Adrenal gland (tissue), 12 donors: Measurements from ENCODE around the gene USE1. TPM values are rescaled to one million over a fixed set of nuclear protein-coding genes. Genes with fewer than 3 reads are reported as not detected.

Experiments used
- DNase-seq, 7 donors: peaks; one replicate each; pipeline ENCODE4 v3.0.0-alpha.2; 2019 to 2020
- H3K27ac ChIP-seq, 5 donors: fragments of 200-600 bp; sonication (generic) in 4 of 5; 1 replicate in 3 of 5; 2 replicates in 2 of 5; pipeline versions ENCODE4 v1.5.1 to v1.8.0; 2016 to 2020; ENCODE audit warnings: mild to moderate bottlenecking in 1 of 5
- H3K27me3 ChIP-seq: fragments of 200-600 bp; 2 replicates; pipeline ENCODE4 v1.8.0; 2021
- H3K36me3 ChIP-seq, 2 donors: fragments of 200-600 bp; replicated peaks in 1 of 2; 1 replicate in 1 of 2; 2 replicates in 1 of 2; pipeline versions ENCODE4 v1.5.1 to v1.8.0; 2018 to 2022
- H3K4me1 ChIP-seq, 2 donors: fragments of 200-600 bp; replicated peaks in 1 of 2; 1 replicate in 1 of 2; 2 replicates in 1 of 2; pipeline versions ENCODE4 v1.5.1 to v1.8.0; 2018 to 2021
- H3K4me3 ChIP-seq, 4 donors: fragments of 200-600 bp; sonication (generic) in 3 of 4; one replicate each; pipeline ENCODE4 v1.5.1; 2016 to 2018
- H3K9me3 ChIP-seq, 3 donors: fragments of 200-600 bp; sonication (generic) in 1 of 3; replicated peaks in 1 of 3; 1 replicate in 2 of 3; 2 replicates in 1 of 3; pipeline versions ENCODE4 v1.5.1 to v1.8.0; 2016 to 2021
- POLR2A ChIP-seq, 2 donors: fragments of 450-650 bp; IDR thresholded peaks; one replicate each; pipeline ENCODE4 v1.6.1; 2017; ENCODE audit warnings: antibody characterized with exemption in 2 of 2, mild to moderate bottlenecking in 2 of 2, moderate library complexity in 1 of 2
- WGBS, 4 donors: extraction: QIAGEN DNeasy Blood & Tissue Kit in 2 of 4; methylation state at CpG; one replicate each; pipeline versions ENCODE4 v1.1.5 to v1.1.7; 2013 to 2017; 5-methylcytosine and 5-hydroxymethylcytosine counted together
- intact Hi-C, 2 donors: fragments of 100-400 bp; cut with DNase I; formaldehyde crosslinking; loops; one replicate each; pipeline versions ENCODE4 v1.14.1 to v1.15.0; 2022 to 2023
- polyA plus RNA-seq, 3 donors: library from polyadenylated mRNA; stranded (reverse); fragments of 200-250 nt in 2 of 3; fragments of 350-450 nt in 1 of 3; fragmentation: Illumina TruSeq in 1 of 3; extraction: RNeasy Lipid Tissue Mini Kit (QIAGEN cat#74804) in 1 of 3; gene quantifications; one replicate each; pipeline ENCODE4 v1.2.3, GENCODE V29; 2013 to 2014
- total RNA-seq, 9 donors: library from RNA; depleted of rRNA in 4 of 9; stranded (reverse); fragments of >200 nt in 4 of 9; fragments of 120-200 nt in 1 of 9; fragmentation: NEBNext Ultra II Directional in 1 of 9; extraction: Animal tissue kit (Norgen Biotek cat#: 25700) in 1 of 9; gene quantifications; one replicate each; pipeline versions ENCODE4 v1.1.0 to v1.2.4, GENCODE V29; 2013 to 2023
- TF ChIP-seq, protein P1 (sequence below), 6 experiments: fragments of 450-650 bp in 4 of 6; fragments of 200-600 bp in 2 of 6; sonication (generic) in 1 of 6; IDR thresholded peaks; 1 replicate in 5 of 6; 2 replicates in 1 of 6; pipeline versions ENCODE4 v1.5.1 to v1.8.0; 2016 to 2021; ENCODE audit warnings: antibody characterized with exemption in 6 of 6, mild to moderate bottlenecking in 2 of 6, moderate library complexity in 1 of 6
- donor health status: healthy with polysubstance abuse.
- donor health status: Bipolar disorder and iron deficiency.
- donor health status: DM: yes; HTN: yes; CAD: no.
- donor health status: DM: no; HTN: no; CAD: no.
- donor health status: DM: no; HTN: no; CAD: no.
- donor health status: DM: yes; HTN: yes; CAD: no.

The USE1 gene
- total and polyA plus RNA-seq, 12 donors, result 23.7 to 87.8 (median 44.7) TPM

DNA sequence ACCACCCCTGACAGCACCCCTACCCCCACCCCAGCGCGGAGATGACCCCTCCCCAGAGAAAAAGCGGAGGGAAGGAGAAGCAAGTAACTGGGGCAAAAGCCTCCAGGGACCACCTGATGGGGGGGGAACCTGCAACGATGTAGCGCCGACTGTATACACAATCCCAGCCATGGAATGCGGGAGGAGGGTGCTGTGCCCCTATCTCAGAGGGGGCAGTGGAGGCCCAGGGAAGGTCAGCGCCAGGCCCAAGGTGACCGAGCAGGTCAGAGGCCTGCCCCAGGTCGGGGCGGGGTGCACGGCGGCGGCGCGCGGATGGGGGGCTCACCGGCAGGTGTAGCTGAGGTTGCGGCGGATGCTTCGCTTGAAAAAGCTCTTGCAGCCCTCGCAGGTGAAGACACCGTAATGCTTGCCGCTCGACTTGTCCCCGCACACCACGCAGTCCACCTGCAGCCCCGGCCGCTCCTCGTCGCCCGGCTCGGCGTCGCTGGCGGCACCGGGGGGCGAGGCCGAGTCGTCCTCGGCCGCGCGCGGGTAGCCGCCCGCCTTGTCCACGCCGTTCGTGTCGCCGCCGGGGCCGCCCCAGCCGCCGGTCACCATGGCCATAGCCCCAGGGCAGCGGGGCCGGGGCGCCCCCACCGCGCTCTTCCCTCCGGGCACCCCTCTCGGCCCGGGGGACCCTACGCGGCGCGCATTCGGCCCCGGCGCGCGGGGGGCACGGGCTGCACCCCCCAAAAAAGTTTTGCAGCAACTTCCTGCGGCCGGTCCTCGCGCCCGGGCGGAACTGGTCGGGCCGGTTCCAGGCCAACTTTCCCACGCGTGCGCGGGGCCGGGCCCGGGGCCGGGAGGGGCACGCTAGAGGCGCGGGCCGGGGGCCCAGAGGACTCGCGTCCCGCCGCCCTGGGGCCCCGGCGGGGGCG, 29.7 kb downstream of the USE1 start:
- intact Hi-C loops, result no loop called here
- Histone ChIP-seq H3K9me3 (no peaks in the 10 kb centered on the region), H3K27ac (peak overlapping the region; percentile 18 to 86 (median 70)), H3K4me1 (peaks cover 0 to 22% of the 10 kb centered on the region in 2 donors), H3K36me3 (peaks cover 0 to 5% of the 10 kb centered on the region in 2 donors), H3K4me3 (peak overlapping the region in 3 of 4 donors; percentile 45 to 99 (median 76)), H3K27me3 (no peaks in the 10 kb centered on the region)
- WGBS, 4 donors, result 0 to 3% (median 1%) methylated on average over 5 to 99 of the region's 100 CpGs
- DNase-seq, result peak in 1 of 7 donors; percentile 33
- TF ChIP-seq, protein P1, sequence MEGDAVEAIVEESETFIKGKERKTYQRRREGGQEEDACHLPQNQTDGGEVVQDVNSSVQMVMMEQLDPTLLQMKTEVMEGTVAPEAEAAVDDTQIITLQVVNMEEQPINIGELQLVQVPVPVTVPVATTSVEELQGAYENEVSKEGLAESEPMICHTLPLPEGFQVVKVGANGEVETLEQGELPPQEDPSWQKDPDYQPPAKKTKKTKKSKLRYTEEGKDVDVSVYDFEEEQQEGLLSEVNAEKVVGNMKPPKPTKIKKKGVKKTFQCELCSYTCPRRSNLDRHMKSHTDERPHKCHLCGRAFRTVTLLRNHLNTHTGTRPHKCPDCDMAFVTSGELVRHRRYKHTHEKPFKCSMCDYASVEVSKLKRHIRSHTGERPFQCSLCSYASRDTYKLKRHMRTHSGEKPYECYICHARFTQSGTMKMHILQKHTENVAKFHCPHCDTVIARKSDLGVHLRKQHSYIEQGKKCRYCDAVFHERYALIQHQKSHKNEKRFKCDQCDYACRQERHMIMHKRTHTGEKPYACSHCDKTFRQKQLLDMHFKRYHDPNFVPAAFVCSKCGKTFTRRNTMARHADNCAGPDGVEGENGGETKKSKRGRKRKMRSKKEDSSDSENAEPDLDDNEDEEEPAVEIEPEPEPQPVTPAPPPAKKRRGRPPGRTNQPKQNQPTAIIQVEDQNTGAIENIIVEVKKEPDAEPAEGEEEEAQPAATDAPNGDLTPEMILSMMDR (IDR thresholded peaks at IDR 0.05), result no peak
- TF ChIP-seq POLR2A (IDR thresholded peaks at IDR 0.05), result no peak

DNA sequence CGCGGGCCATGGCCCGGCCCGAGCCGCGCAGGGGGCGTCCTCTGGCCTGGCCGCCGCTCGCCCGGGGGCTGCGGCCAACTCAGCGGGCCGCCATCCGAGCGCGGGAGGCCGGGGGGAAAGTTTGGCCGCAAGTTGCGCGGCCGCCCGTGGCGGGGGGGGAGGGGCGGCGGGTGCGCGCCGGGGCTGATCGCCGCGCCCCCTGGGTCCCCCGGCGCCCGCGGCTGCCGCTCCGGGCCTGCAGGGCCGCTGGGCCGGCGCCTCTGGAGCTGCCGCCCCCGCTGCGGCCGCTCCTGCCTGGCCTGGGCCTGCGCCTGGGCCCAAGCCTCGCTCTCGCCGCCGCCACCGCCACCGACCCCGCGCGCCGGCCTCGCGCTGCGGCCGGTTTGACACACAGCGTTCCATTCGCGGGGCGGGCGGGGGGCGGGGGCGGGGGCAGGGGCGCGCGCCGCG, 30.4 kb downstream of the USE1 start, which contains the start of gene NR2F6:
Gene NR2F6, minus strand, starts transcription at position 385 of the 450 bp plus-strand sequence. CDS start 699 bp downstream, outside the sequence.
- peaks cover 0 to 22% of the 10 kb centered on the region in 2 donors for H3K4me1 ChIP-seq
- intact Hi-C loops, result no loop called here
- no peak for DNase-seq
- 0 to 1% methylated on average over 38 to 68 of the region's 72 CpGs; no CpG with 5 or more reads in 2 of the 4 donors for WGBS, 4 donors
- H3K9me3 ChIP-seq, result no peaks in the 10 kb centered on the region
- peak within 1 kb of the TSS in 3 of 4 donors; percentile 45 to 99 (median 76) for H3K4me3 ChIP-seq
- H3K27me3 ChIP-seq, result no peaks in the 10 kb centered on the region
- H3K27ac ChIP-seq, result peak within 1 kb of the TSS in 4 of 5 donors; percentile 62 to 86 (median 76)
- TF ChIP-seq, protein P1 (IDR thresholded peaks at IDR 0.05), result no peak
- TF ChIP-seq POLR2A (IDR thresholded peaks at IDR 0.05), result peak; percentile 23 to 49
- H3K36me3 ChIP-seq, result no peaks in the 10 kb centered on the region

DNA sequence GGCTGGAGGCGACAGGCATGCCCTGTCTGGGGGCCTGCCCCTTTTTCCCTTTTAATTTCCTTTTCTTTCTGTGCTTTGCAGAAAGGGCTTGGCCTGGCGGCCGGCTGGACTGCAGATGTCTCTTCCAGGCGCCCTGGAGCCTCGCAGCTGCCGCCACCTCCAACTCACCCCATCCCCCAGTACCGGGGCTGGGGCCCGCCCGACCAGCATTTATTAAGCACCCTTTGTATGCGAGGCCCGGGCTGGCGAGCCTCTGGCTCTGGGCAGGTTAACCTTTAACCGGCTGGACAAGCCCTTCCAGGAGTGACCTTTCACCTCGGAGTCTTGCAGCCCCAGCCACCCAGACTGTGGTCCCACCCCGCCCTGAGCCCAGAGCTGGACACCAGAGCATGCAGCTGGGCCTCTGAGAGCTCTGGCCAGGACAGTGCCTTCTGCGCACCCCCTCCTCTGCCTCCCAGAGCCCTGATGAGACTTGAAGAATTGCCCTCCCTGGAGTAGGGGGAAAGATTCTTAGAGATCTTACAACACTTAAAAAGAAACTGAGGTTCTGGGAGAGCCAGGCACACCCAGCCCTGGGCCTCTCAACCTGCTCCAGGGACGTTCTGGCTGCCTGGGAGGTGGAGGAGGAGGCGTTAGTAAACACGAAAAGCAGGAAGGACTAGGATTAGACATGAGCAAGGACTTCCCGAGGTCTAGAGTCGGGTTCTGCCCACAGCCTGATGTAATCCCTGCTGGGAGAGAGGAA, 31.7 kb downstream of the USE1 start:
- Histone ChIP-seq H3K27me3 (no peaks in the 10 kb centered on the region), H3K27ac (peak overlapping the region in 4 of 5 donors; percentile 49 to 86 (median 64)), H3K4me3 (peak overlapping the region in 2 of 4 donors; percentile 19 to 99), H3K36me3 (no peaks in the 10 kb centered on the region), H3K4me1 (peaks cover 0 to 22% of the 10 kb centered on the region in 2 donors), H3K9me3 (no peaks in the 10 kb centered on the region)
- intact Hi-C loops, result no loop called here
- TF ChIP-seq, protein P1 (IDR thresholded peaks at IDR 0.05), result no peak
- TF ChIP-seq POLR2A (IDR thresholded peaks at IDR 0.05), result no peak
- DNase-seq, result peak in 4 of 7 donors; percentile 32 to 58 (median 45)
- 14 to 33% (median 25%) methylated on average over 16 to 21 of the region's 21 CpGs for WGBS, 4 donors
